ENCODE data around the gene CD300LD. TPM values are rescaled to one million over a fixed set of nuclear protein-coding genes. Genes with fewer than 3 reads are reported as not detected.
A peak's percentile ranks its signal among the peaks of the same experiment; 100 is the strongest.

CD300LD gene
- total RNA-seq, 6 donors from 2014 or later = not detected

- DNase-seq = no peak
- peak in 1 of 2 donors; percentile 63 for ATAC-seq (ENCODE audit: low FRiP score in 2 of 2)
Observed at GRCh38 chr17:74599448-74599939, 7.4 kb upstream of the CD300LD start.

GRCh38 chr17:74599023-74599399 is 6.9 kb upstream of the CD300LD start:
- DNase-seq = no peak
- no peak overlapping the region for H3K27ac ChIP-seq
- H3K4me1 ChIP-seq = peaks cover 0 to 6% (median 2%) of the 10 kb centered on the region in 4 donors
- WGBS, 2 donors = 10 to 17% methylated on average over 2 to 3 of the region's 3 CpGs
- no peaks in the 10 kb centered on the region for H3K36me3 ChIP-seq
- TF ChIP-seq EP300 (IDR thresholded peaks at IDR 0.05) = no peak
- TF ChIP-seq, protein P1, sequence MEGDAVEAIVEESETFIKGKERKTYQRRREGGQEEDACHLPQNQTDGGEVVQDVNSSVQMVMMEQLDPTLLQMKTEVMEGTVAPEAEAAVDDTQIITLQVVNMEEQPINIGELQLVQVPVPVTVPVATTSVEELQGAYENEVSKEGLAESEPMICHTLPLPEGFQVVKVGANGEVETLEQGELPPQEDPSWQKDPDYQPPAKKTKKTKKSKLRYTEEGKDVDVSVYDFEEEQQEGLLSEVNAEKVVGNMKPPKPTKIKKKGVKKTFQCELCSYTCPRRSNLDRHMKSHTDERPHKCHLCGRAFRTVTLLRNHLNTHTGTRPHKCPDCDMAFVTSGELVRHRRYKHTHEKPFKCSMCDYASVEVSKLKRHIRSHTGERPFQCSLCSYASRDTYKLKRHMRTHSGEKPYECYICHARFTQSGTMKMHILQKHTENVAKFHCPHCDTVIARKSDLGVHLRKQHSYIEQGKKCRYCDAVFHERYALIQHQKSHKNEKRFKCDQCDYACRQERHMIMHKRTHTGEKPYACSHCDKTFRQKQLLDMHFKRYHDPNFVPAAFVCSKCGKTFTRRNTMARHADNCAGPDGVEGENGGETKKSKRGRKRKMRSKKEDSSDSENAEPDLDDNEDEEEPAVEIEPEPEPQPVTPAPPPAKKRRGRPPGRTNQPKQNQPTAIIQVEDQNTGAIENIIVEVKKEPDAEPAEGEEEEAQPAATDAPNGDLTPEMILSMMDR (IDR thresholded peaks at IDR 0.05) = no peak
- no peak for TF ChIP-seq POLR2A (IDR thresholded peaks at IDR 0.05)
- H3K9me3 ChIP-seq = no peaks in the 10 kb centered on the region
- no peak overlapping the region for H3K4me3 ChIP-seq
- H3K27me3 ChIP-seq = no peaks in the 10 kb centered on the region
- no peak for ATAC-seq (ENCODE audit: low FRiP score in 2 of 2)

More at GRCh38 chr17:74599448-74599939, 7.4 kb upstream of the CD300LD start:
- Histone ChIP-seq H3K27ac (no peak overlapping the region), H3K27me3 (no peaks in the 10 kb centered on the region), H3K4me1 (peaks cover 0 to 6% (median 2%) of the 10 kb centered on the region in 4 donors), H3K4me3 (no peak overlapping the region), H3K36me3 (no peaks in the 10 kb centered on the region), H3K9me3 (no peaks in the 10 kb centered on the region)
- WGBS, 2 donors = 33 to 52% methylated on average over 10 of the region's 10 CpGs
- no peak for TF ChIP-seq POLR2AphosphoS5 (IDR thresholded peaks at IDR 0.05)

GRCh38 chr17:74598346-74599022 is 6.4 kb upstream of the CD300LD start:
- no peaks in the 10 kb centered on the region for H3K27me3 ChIP-seq

GRCh38 chr17:74597069-74597790 is 5.1 kb upstream of the CD300LD start:
- 68 to 82% methylated on average over 8 of the region's 8 CpGs for WGBS, 2 donors
- no peak overlapping the region for H3K27ac ChIP-seq
- ATAC-seq (ENCODE audit: low FRiP score in 2 of 2) (no peak), DNase-seq (no peak)
- H3K4me1 ChIP-seq = peaks cover 0 to 6% (median 4%) of the 10 kb centered on the region in 4 donors
- H3K9me3 ChIP-seq = no peaks in the 10 kb centered on the region
- no peaks in the 10 kb centered on the region for H3K27me3 ChIP-seq
- H3K4me3 ChIP-seq = no peak overlapping the region
- H3K36me3 ChIP-seq = no peaks in the 10 kb centered on the region
- TF ChIP-seq POLR2AphosphoS5 (IDR thresholded peaks at IDR 0.05) = no peak
- no peak for TF ChIP-seq POLR2A (IDR thresholded peaks at IDR 0.05)
- TF ChIP-seq, protein P1 (IDR thresholded peaks at IDR 0.05) = no peak
- TF ChIP-seq EP300 (IDR thresholded peaks at IDR 0.05) = no peak

More at GRCh38 chr17:74598346-74599022, 6.4 kb upstream of the CD300LD start:
- WGBS, 2 donors = 58 to 65% methylated on average over 4 of the region's 4 CpGs
- Histone ChIP-seq H3K4me3 (no peak overlapping the region), H3K27ac (no peak overlapping the region), H3K4me1 (peaks cover 0 to 6% (median 2%) of the 10 kb centered on the region in 4 donors), H3K9me3 (no peaks in the 10 kb centered on the region), H3K36me3 (no peaks in the 10 kb centered on the region)
- TF ChIP-seq, protein P1 (IDR thresholded peaks at IDR 0.05) = no peak
- TF ChIP-seq POLR2AphosphoS5 (IDR thresholded peaks at IDR 0.05) (no peak), POLR2A (IDR thresholded peaks at IDR 0.05) (no peak), EP300 (IDR thresholded peaks at IDR 0.05) (no peak)
- ATAC-seq (ENCODE audit: low FRiP score in 2 of 2) = no peak
- no peak for DNase-seq

DNA sequence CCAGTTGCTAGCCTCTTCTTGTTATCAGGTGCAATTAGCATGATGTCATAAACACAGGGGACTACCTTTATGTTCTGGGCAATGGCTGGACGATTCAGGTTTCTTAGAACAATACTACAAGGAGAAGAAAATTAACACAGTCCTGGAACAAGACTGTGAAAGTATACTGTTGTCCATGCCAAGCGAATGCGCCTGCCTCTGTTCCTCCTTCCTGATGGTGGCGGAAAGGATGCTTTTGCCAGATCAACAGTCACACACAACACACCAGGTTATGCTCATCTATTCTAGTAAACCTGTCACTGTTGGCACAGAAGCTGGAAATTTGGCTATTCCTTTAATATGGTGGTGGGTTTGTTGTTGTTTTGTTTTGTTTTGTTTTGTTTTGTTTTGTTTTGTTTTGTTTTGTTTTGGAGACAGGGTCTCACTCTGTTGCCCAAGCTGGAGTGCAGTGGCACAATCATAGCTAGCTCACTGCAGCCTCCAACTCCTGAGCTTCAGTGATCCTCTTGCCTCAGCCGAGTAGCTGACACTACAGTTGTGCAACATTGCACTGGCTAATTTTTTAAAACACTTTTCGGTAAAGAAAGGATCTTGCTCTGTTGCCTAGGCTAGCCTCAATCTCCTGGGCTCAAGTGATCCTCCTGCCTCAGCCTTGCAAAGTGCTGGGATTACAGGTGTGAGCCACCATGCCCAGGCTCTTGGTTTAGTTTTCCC is 3.1 kb upstream of the CD300LD start:
- TF ChIP-seq POLR2AphosphoS5 (IDR thresholded peaks at IDR 0.05) (no peak), POLR2A (IDR thresholded peaks at IDR 0.05) (no peak), EP300 (IDR thresholded peaks at IDR 0.05) (no peak)
- TF ChIP-seq, protein P1 (IDR thresholded peaks at IDR 0.05) = no peak
- Histone ChIP-seq H3K4me1 (peaks cover 0 to 7% (median 3%) of the 10 kb centered on the region in 4 donors), H3K36me3 (no peaks in the 10 kb centered on the region), H3K9me3 (no peaks in the 10 kb centered on the region), H3K27me3 (no peaks in the 10 kb centered on the region), H3K4me3 (no peak overlapping the region), H3K27ac (no peak overlapping the region)
- ATAC-seq (ENCODE audit: low FRiP score in 2 of 2) (no peak), DNase-seq (no peak)
- 65 to 67% methylated on average over 6 of the region's 6 CpGs for WGBS, 2 donors

Measured in upper lobe of left lung (tissue), 6 donors.